RPMI7951 (cell line): Measurements from ENCODE around the gene SLC29A2. TPM values are rescaled to one million over a fixed set of nuclear protein-coding genes. Genes with fewer than 3 reads are reported as not detected.
"Not testable (repeated sequence)": the region's sequence is repeated elsewhere in the genome, so short reads cannot be mapped to it uniquely, and the experiment has no call there.

Experiments used
- DNase-seq: peaks from one replicate; pipeline ENCODE4 v3.0.0-alpha.2; 2012; ENCODE audit warnings: low read depth
- total RNA-seq: library from RNA; depleted of rRNA; stranded (reverse); fragments of >200 nt; shearing (Covaris generic); gene quantifications from 2 replicates; pipeline ENCODE4 v1.2.3, GENCODE V29; 2014

Gene SLC29A2
- total RNA-seq, 1 experiment from 2014 or later, result 1.4 TPM

GRCh38 chr11:66334605-66335442 lies 36.7 kb downstream of the SLC29A2 start:
- no peak for DNase-seq

- no peak for DNase-seq
These were observed 37.5 kb downstream of the SLC29A2 start for GRCh38 chr11:66333896-66334604.

GRCh38 chr11:66333220-66333877 lies 38.2 kb downstream of the SLC29A2 start:
- no peak for DNase-seq

DNA sequence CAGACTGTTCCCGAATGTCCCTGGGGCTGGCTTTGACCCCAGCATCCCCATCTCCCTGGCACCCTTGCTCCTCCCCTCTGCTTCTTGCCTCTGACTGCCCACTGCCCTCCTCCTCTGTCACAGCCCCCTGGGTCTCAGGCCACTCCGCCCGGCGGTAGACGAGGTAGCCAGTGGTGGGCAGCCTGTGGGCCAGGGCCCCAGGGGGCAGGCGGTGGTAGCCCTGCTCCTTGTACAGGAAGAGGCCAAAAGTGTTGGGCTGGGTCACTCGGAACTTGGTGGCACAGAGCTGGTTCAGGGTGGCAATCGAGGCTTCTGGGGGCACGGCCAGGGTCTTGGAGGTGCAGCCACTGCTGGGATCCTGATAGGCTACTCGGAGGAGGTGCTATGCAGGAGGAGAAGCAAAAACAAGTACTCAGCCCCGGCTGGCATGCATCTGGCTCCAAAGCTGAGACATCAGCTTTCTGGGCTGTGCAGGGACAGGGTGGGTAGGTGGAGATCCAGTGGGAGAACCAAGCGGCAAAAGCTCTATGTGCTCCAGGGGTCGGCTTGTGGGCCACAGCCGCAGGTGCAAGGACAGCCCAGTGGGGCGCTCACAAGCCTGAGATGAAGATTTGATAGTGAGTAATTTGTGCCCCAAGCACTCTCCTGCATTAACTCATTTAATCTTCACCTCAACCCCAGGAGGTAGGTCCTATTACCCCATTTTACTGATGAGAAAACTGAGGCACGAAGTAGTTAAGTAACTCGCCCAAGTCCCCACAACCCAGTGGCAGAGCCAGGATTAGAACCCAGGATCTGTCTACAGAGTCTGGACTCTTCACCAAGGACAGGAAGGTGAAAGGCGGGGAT lies 39.0 kb downstream of the SLC29A2 start:
- no peak for DNase-seq

DNA sequence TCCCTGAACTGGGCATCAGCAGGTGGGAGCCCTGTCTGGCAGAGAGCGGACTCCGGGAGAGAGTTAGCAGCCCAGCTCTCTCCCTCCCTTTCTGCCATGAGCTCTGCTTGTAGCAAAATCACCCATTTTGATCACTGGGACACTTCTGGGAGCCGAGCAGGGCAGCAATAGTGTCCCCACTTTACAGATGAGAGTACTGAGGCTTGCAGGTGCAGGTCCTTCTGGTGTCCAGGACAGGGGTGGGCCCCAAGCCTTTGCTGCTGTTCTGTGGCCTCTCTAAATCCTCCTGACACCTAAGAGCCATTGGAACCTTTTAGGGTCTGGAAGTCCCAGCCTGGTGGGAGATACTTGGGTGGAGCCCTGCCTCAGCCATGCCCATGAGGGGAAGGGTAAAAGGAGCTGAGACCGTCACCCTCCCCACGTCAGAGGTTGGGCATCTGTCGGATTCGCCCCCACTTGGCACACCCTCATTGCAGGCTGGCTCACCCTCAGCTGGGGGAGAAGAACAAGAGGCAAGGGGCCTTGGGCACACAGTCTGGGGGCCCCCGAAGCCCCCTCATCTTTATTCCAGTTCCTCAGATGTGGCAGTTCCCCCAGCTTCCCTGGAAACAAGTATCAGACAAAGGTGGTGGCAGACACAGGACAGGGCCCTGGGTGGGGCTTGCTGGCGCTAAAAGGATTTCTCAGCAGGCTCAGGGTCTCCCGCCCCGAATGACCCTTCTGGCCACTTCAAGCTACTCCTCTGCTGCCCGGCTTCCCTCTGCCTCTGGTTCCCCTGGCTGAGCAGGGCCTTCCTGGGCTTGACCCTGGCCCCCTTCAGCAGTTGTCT lies 39.8 kb downstream of the SLC29A2 start:
- DNase-seq, result no peak

DNA sequence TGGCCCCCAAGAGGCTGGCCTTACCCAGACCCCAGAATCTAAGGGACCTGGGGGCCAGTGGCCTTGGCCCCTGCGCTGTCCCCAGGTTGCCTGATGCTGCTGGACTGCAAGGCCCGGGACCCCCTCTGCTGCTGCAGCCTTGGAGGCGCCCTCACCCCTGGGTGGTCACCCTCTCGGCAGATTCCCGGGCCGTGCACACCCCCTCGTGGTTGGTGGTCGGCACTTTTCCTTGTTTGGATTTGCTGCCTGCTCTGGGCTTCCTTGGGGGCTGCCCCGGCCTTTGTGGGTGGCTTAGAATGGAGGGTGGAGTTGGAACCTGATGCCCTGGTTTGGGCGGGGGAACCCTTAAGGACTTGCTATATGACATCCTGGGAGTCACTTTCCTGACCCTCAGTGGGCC lies 40.6 kb downstream of the SLC29A2 start:
- no peak for DNase-seq

DNA sequence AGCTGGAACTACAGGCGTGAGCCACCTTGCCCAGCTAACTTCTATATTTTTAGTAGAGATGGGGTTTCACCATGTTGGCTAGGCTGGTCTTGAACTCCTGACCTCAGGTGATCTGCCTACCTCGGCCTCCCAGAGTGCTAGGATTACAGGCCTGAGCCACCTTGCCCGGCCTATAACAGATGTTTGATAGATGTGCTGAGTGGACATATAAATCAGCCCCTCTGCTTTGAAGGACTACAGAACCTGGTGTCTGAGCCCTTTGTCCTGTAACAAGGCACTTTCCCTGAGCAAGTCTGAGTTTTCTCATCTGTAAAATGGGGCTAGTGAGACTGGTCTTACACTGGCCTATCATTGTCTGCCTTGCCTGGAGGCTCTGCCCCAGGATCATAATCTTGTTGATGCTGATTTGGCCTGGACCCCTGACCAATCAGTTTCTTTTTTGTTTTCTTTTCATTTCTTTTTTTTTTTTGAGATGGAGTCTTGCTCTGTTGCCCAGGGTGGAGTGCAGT lies 42.3 kb downstream of the SLC29A2 start:
- peak; percentile 21 for DNase-seq

DNA sequence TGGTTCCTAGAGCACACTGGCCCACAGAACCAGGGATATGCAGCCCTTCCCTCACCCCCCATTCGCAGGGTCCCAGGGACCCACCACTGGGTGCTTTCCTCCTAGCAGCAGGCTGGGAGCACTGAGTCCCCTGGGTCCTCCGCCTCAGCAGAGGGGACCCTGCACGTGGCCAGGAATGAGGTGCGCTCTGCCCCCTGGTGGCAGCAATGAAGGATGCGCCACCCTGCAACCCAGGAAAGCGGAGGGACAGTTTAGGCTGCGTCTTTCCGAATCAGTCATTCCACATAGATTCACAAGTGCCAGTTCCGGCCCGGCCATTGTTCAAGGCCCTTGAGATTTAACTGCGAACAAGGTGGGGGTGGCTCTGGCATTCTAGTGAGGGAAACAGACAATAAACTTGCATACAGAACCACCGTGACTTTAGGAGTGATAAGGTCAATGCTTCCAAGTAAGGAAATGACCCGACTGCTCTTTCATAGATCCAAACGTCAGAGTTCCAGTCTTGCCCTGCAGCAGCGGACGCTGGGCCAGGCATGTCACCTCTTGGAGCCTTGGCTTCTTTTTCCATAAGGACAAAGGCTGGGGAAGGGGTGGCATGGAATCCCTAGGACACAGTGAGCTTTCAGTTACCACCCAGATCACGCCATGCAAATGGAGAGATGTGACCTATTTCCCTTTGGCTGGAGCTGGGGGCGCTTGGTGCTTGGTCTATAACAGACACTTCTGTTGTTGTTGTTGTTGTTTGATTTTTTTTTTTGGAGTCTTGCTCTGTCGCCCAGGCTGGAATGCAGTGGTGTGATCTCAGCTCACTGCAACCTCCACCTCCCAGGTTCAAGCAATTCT lies 43.0 kb downstream of the SLC29A2 start:
- peak; percentile 79 for DNase-seq

DNA sequence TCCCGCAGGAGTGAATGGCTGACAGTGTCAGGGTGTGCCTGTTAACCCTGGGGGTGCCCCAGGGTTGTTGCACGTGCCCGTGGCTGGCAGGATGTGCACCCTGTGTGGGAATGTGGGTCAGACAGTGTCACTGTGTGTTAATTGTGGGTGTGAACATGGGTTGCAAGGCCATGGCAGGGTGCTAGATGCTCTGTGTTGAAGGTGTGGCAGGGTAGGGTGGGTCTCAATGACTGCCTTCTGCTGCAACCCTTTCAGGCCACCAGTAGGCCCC lies 43.6 kb downstream of the SLC29A2 start:
- DNase-seq, result peak; percentile 40

GRCh38 chr11:66327171-66328030 lies 44.2 kb downstream of the SLC29A2 start:
- peak; percentile 60 for DNase-seq

DNA sequence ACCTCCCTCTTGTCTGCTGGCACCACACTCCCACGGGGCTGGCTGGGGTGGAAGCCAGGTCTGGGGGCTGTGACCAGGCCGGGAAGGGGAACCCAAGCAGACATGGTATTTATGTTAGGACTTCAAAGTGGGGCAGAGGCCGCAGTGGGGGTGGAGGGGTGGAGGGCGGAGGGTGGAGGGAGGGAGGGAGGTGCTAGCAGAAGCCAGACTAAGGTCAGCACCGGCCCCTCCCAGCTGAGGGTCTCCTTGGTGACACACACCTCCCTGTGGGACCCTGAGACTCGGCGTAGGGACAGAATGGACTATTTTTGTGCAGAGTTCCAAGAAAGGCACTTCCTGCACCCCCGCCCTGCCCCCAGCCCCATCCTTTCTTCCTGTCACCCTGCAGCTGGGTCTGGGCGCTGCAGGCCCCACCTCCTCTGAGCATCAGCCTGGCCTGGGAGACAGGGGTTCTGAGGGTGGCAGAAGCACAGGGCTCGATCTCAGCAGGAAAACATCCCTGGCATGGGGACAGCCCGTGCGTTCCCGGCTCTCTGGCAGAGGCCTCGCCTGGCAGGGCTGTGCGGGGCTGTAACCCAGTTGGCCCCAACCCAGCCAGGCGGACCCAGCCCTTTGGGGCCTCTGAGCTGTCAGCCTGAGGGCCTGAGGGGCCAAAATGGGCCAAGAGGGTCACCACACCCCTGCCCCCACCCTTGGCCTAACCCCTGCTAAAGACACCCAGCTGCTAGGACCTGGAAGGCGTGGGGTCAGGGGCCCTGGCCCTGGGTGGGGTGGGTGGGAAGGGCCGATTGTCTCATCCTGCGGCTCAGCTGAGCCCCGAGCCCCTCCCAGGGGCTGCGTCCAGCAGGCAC lies 45.1 kb downstream of the SLC29A2 start:
- DNase-seq, result peak; percentile 58

DNA sequence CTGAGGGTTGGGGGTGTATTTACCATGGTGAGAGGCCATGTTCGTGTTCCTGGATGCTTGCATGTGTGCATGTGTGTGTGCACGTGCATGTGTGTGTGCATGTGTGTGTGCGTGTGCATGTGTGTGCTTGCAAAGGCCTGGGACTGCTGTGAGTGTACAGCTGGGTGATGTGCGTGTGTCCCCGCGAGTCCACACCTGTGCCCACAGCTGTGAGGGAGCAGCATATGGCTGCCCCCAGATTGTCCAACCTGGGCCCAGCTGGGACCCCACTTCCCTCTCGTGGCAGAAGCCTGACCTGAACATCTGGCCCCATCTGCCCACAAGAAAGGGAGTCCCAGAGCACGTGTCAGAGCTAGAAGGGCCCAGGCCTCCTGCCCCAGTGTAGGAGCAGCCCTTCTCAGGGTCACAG lies 46.3 kb downstream of the SLC29A2 start:
- DNase-seq, result peak; percentile 32

DNA sequence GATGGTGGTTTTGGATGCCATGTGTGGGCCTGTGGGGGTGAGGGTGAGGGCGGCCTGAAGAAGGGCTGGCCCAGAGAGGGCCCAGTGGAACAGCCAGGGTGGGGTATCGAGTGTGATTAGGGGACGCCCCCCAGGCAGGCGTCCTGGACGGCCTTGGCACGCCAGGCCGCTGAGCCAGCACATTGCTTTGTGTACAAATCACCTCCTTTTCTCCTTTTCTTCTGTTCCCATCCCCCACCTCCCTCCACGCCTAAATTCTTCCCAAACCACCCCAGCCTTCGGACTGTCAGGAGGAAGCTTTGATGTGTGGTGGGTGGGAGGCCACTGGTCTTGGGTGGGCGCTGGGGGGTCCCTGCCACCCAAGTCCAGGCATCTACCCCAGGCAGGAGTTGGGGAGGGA lies 46.9 kb downstream of the SLC29A2 start:
- DNase-seq, result peak; percentile 67

DNA sequence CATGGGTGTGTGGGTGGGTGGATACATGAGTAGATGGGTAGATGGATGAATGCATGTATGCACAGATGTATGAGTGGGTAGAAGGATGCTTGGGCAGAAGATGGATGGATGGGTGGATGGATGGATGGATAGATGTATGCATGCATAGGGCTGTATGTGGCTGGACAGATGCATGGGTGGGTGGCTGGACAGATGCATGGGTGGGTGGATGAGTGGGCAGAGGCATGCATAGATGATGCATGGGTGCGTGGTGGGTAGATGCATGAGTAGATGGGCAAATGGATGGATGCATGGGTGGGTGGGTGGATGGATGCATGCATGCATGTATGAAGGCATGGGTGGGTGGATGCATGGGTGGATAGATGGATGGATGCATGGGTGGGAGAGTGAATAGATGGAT lies 47.9 kb downstream of the SLC29A2 start:
- no peak for DNase-seq

DNA sequence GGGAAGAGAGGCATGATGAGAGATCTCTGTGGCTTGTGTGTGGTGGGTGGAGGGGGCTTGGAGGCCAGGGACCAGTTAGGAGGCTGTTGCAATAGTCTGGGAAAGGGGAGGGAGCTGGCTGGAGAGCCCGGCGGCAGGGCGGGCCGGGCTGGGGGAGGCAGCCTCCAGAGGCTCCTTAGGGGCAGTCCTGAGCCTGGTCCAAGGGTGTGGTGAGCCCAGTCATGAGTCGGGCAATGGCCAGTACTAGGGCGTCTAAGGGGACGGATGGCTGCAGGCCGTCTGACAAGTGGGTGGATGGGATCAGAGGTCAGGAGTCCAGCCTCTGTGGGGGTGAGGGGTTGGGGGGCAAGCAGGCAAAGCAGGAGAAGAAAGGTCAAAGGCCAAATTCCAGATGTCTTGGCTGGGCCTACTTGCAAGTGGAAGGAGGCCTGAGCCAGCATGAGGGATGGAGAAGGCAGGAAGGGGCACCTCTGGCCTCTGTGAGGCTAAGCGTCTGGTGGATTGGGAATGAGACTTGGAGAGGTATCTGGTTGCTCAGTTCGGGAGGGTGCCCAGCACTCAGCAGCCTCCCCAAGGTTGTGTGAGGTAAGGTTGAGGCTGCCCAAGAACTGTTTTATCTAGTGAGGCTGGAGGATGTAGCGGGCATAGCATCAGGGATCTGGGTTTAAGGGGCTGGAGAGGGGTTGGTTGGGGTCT lies 48.7 kb downstream of the SLC29A2 start:
- no peak for DNase-seq

- no peak for DNase-seq
These were observed 50.0 kb downstream of the SLC29A2 start for GRCh38 chr11:66321606-66322005.

GRCh38 chr11:66320748-66321147 lies 50.8 kb downstream of the SLC29A2 start:
- not testable (repeated sequence) for DNase-seq
